Activated CD8-positive, alpha-beta T cell treated with anti-CD3 and anti-CD28 coated beads for 36 hours (primary cell): ENCODE measurements around the gene RICTOR. TPM values are rescaled to one million over a fixed set of nuclear protein-coding genes. Genes with fewer than 3 reads are reported as not detected.

Experiments
- ATAC-seq: fragments of 200-7000 bp; cut with Tn5 transposase; one replicate; pipeline ENCODE4 v1.10.0; 2021; ENCODE audit warnings: mild to moderate bottlenecking, moderate library complexity
- CTCF ChIA-PET: fragments of 350-600 bp; sonication (Branson Sonifier 250); formaldehyde crosslinking; loops from one replicate; lab custom pipeline; 2021; ENCODE audit warnings: antibody characterized with exemption; lab: Charles Lee
- POLR2A ChIA-PET: fragments of 350-600 bp; sonication (Branson Sonifier 250); formaldehyde crosslinking; loops from one replicate; lab custom pipeline; 2021; ENCODE audit warnings: antibody characterized with exemption; lab: Charles Lee
- DNase-seq: peaks from one replicate; pipeline ENCODE4 v3.0.0-alpha.2; 2020
- H3K27ac Mint-ChIP-seq: one replicate; pipeline ENCODE4 v1.8.0; 2021; ENCODE audit warnings: mild to moderate bottlenecking, mixed read lengths
- H3K27me3 Mint-ChIP-seq: one replicate; pipeline ENCODE4 v1.8.0; 2021; ENCODE audit warnings: mixed read lengths
- H3K36me3 Mint-ChIP-seq: one replicate; pipeline ENCODE4 v1.8.0; 2021; ENCODE audit warnings: low read depth, mixed read lengths
- H3K4me1 Mint-ChIP-seq: one replicate; pipeline ENCODE4 v1.8.0; 2021; ENCODE audit warnings: low read depth, mixed read lengths
- H3K4me3 Mint-ChIP-seq: one replicate; pipeline ENCODE4 v1.8.0; 2021; ENCODE audit warnings: mild to moderate bottlenecking, moderate library complexity, mixed read lengths
- H3K9me3 Mint-ChIP-seq: one replicate; pipeline ENCODE4 v1.8.0; 2021; ENCODE audit warnings: mixed read lengths
- CTCF ChIP-seq: fragments of 200-600 bp; IDR thresholded peaks from one replicate; pipeline ENCODE4 v1.8.0; 2022; ENCODE audit warnings: antibody characterized with exemption, mild to moderate bottlenecking
- intact Hi-C: fragments of 100-400 bp; cut with micrococcal nuclease; formaldehyde crosslinking; loops from one replicate; pipeline ENCODE4 v1.10.0; 2022
- total RNA-seq, 2 experiments: library from RNA; stranded (reverse); gene quantifications; one replicate each; pipeline ENCODE4 v1.2.3, GENCODE V29; 2021

RICTOR gene
- total RNA-seq, 2 experiments from 2014 or later = 23.9 to 26.1 TPM

- Mint-ChIP-seq H3K36me3 (peaks cover 3% of the 10 kb centered on the region), H3K4me1 (peaks cover 59% of the 10 kb centered on the region), H3K27ac (no peak overlapping the region), H3K4me3 (no peak overlapping the region), H3K27me3 (no peaks in the 10 kb centered on the region), H3K9me3 (no peaks in the 10 kb centered on the region)
- CTCF ChIA-PET = no interaction called here
- no peak for TF ChIP-seq CTCF
- POLR2A ChIA-PET = no interaction called here
- DNase-seq = no peak
- intact Hi-C loops = no loop called here
- no peak for ATAC-seq
These were observed 18.3 kb downstream of the RICTOR start for GRCh38 chr5:39055768-39056398.

- Mint-ChIP-seq H3K27me3 (no peaks in the 10 kb centered on the region), H3K36me3 (peaks cover 3% of the 10 kb centered on the region), H3K27ac (no peak overlapping the region), H3K4me1 (peaks cover 58% of the 10 kb centered on the region), H3K4me3 (no peak overlapping the region), H3K9me3 (no peaks in the 10 kb centered on the region)
- intact Hi-C loops = no loop called here
- POLR2A ChIA-PET = interaction anchor here (0.7 kb wide), 1 partner anchor 20 kb away, joined by 3 read pairs; no protein-coding TSS in a partner anchor
- no peak for DNase-seq
- no peak for TF ChIP-seq CTCF
- no peak for ATAC-seq
- CTCF ChIA-PET = no interaction called here
These were observed 19.0 kb downstream of the RICTOR start for GRCh38 chr5:39055027-39055767.

GRCh38 chr5:39053189-39053588 is 21.0 kb downstream of the RICTOR start:
- CTCF ChIA-PET = interaction anchor here (0.7 to 1.1 kb wide), 2 partner anchors 19 to 28 kb away, joined by 3 to 4 read pairs; no protein-coding TSS in a partner anchor
- Mint-ChIP-seq H3K4me3 (no peak overlapping the region), H3K27ac (no peak overlapping the region), H3K36me3 (peaks cover 8% of the 10 kb centered on the region), H3K27me3 (no peaks in the 10 kb centered on the region), H3K4me1 (peaks cover 56% of the 10 kb centered on the region), H3K9me3 (no peaks in the 10 kb centered on the region)
- ATAC-seq = no peak
- no peak for DNase-seq
- intact Hi-C loops = no loop called here
- TF ChIP-seq CTCF = no peak
- POLR2A ChIA-PET = no interaction called here

- no peaks in the 10 kb centered on the region for H3K27me3 Mint-ChIP-seq
- intact Hi-C loops = no loop called here
- CTCF ChIA-PET = interaction anchor here (1.1 kb wide), 1 partner anchor 29 kb away, joined by 4 read pairs; no protein-coding TSS in a partner anchor
- H3K4me3 Mint-ChIP-seq = no peak overlapping the region
- peaks cover 52% of the 10 kb centered on the region for H3K4me1 Mint-ChIP-seq
- no peaks in the 10 kb centered on the region for H3K9me3 Mint-ChIP-seq
- no peak for ATAC-seq
- H3K36me3 Mint-ChIP-seq = peaks cover 11% of the 10 kb centered on the region
- TF ChIP-seq CTCF = no peak
- no peak for DNase-seq
- POLR2A ChIA-PET = interaction anchor here (0.6 kb wide), 1 partner anchor 148 kb away, joined by 3 read pairs; no protein-coding TSS in a partner anchor
- no peak overlapping the region for H3K27ac Mint-ChIP-seq
These were observed 22.1 kb downstream of the RICTOR start for GRCh38 chr5:39052141-39052540.

GRCh38 chr5:39049315-39049714 is 24.9 kb downstream of the RICTOR start:
- TF ChIP-seq CTCF = no peak
- POLR2A ChIA-PET = no interaction called here
- Mint-ChIP-seq H3K4me1 (peaks cover 47% of the 10 kb centered on the region), H3K4me3 (no peak overlapping the region), H3K27ac (no peak overlapping the region), H3K9me3 (no peaks in the 10 kb centered on the region), H3K36me3 (peaks cover 10% of the 10 kb centered on the region), H3K27me3 (no peaks in the 10 kb centered on the region)
- ATAC-seq = no peak
- no peak for DNase-seq
- intact Hi-C loops = no loop called here
- CTCF ChIA-PET = interaction anchor here (1.5 kb wide), 1 partner anchor 32 kb away, joined by 5 read pairs; no protein-coding TSS in a partner anchor
